HG02623 (cell line): ENCODE results near the gene POT1.
A peak's percentile ranks its signal among the peaks of the same experiment; 100 is the strongest.

Experiments used
- ATAC-seq: cut with Tn5 transposase; IDR thresholded peaks from one replicate; pipeline ENCODE4 v1.9.1; 2021; ENCODE audit warnings: moderate library complexity; ENCODE audit not compliant: unreplicated experiment

Gene POT1

DNA sequence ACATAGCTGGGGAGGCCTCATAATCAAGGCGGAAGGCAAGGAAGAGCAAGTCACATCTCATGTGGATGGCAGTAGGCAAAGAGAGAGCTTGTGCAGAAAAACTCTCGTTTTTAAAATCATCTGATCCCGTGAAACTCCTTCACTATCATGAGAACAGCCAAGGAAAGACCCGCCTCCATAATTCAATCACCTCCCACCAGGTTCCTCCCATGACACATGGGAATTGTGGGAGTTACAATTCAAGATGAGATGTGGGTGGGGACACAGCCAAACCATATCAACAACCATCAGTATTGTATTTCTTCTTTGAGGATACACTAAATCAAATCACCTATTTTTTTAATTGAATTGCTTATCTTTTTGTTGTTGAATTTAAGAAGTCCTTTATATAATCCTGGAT is 16.7 kb downstream of the POT1 start:
- no peak for ATAC-seq

DNA sequence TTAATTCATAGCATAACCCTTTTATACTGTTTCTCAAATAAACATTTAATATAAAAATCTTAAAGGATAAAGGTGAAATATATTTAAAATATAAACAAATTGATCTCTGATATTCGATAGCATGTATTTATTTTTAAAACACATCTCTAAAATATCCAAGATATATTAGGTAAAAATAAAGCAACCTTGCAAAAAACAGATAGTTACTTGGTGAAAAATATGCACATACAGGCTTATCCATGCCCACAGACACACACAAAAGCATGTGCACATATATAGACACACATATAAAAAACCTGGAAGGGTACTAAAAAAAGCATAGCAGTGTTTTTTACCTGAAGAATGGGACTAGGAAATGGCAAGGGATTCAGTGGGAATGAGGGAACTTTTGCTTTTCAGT is 19.8 kb downstream of the POT1 start:
- no peak for ATAC-seq

DNA sequence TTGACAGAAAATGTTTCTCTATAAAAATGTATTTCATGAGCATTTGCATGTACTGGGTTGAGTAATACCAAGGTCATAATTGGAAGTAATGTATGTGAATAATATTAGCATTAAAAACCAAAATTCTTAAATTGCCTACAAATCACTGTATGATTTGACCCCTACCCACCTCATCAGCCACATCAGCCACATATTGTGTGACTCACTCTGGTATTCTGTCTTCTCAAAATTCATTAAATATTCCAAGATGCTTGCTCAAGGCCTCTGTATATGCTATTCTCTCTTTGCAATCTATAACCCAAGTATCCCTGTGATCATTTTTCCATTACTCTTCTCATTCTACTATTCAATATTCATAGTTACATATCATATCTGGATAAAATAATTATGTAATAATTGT is 21.4 kb downstream of the POT1 start:
- ATAC-seq, result no peak

GRCh38 chr7:124907490-124907889 is 22.1 kb downstream of the POT1 start:
- ATAC-seq, result no peak

DNA sequence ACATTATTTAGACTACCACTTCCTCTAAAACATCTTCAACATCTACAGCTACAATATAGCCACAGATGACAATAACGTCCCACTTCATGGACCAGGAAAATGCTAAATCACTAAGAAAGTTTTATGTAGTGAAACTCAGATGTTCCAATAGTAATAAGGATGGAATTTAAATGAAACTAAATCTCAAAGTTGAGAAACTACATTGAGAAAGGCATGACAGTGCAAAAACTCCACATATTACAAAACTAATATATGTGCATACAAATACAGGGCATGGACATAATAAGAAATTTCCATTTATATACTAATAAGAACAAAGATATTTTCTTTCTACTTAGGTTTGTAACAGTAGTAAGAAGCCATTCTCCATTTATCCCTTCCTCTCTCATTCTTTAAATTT is 31.1 kb downstream of the POT1 start:
- no peak for ATAC-seq

- no peak for ATAC-seq
Observed at GRCh38 chr7:124896001-124896400, 33.6 kb downstream of the POT1 start.

DNA sequence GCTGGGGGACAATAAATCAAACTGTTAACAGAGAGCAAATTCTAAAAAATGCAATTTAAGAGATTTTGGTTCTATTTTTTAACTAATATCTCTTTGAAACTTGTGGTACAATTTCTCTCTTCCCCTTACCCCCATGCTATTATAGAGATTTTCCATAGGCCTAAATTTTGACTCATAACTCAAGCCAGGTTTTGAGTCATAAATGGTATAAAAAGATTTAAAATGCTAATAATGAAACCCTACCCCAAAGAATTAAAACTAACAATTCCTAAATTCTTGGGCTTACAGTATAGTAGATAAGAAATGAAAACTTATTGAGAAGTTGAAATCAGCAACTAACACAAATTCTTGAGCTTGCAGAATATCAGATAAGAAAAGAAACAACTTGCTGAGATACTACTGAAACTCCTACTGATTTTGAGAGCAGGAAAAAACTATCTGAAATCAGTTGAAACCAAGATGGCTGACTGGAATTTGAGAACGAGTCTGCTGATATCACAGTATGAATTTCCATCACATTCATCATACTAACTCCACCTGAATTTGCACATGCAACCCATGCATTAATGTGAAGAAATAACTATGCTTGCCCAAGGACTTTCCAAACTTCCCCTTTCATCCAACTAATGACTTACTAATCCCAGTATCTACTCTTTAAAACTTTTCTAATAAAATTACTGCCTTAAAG is 36.3 kb downstream of the POT1 start:
- ATAC-seq, result peak; percentile 86

DNA sequence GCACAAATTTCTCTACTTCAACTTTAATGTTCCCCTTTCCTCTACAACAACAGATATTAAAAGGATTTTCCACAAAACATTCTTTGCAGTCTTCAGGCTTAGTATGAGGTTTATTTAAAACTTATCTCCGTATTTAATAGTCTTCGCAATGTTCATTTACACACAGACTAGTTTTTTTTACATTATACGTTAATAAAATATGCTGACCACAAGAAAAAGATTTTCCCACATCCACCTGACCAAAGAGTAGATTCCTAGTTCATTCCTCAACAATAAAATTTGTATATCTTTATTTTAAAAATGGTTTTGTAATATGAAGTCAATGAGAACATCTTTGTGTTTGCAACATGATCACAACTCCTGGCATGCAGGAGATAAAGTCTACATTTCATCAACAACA is 42.4 kb downstream of the POT1 start:
- ATAC-seq, result no peak

GRCh38 chr7:124881981-124882380 is 47.6 kb downstream of the POT1 start:
- ATAC-seq, result no peak

GRCh38 chr7:124879771-124880170 is 49.9 kb downstream of the POT1 start:
- ATAC-seq, result no peak

DNA sequence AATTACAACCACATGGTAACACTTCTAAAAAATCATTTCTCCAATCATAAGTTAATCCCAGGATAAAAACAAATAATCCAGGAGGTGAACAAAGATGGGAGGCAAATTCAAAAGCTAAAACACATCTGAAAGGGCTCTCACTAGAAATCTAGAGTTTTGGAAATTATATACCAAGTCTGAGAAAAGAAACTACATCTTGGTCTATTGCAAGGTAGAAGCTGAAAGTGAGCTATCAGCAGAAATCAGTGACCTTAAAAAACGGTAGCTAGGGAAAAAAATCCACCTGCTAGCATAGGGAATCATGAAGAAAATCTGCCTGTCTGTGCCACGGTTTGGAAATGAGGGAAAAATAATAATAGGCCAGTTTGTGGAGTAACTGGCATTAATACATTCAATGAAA is 50.5 kb downstream of the POT1 start:
- no peak for ATAC-seq

DNA sequence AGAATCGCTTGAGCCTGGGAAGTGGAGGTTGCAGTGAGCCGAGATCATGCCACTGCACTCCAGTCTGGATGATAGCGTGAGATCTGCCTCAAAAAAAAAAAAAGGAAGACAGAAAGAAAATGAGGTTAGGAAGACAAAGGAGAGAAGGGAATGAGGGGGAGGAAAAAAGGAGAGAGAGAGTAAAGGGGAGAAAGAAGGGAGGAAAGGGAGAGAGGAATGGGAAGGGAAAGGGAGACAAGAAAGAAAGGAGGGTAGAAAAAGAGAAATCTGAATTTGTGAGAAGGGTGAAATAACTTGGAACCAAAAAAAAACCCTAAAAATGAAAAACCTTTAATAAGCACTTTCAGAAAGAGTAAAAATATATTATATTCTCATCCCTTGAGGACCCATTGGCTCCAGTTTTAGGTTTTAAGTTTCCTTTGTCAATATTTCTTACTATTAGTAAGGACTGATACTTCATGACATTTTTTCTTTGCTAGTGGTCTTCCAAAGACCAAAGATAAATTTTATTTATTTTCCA is 54.9 kb downstream of the POT1 start:
- ATAC-seq, result no peak

DNA sequence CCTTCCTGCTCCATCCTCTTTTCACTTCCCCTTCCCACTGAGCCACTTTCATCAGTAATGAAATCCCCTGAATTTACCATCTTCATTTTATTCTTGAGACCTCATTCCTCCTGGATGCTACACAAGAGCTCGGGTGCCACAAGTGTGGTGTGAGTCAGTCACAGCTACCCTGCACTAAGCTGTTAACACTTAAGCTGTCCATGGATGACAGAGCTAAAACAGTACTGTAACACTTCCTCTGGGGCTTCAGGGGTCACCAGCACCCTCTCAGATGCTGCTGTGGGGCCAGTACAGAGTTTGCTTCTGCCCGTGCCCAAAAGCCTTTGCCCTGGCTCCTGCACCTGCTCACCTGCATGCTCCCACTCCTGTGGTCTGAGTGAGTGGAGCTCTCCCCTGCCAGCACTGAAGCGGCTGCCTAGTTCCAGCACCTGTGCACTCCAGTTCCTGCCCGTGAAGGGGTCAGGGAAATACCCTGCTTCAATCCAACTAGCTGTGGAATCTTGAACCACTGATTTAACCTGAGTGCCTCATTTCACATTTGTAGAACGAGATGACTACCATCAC is 71.9 kb downstream of the POT1 start:
- ATAC-seq, result no peak

DNA sequence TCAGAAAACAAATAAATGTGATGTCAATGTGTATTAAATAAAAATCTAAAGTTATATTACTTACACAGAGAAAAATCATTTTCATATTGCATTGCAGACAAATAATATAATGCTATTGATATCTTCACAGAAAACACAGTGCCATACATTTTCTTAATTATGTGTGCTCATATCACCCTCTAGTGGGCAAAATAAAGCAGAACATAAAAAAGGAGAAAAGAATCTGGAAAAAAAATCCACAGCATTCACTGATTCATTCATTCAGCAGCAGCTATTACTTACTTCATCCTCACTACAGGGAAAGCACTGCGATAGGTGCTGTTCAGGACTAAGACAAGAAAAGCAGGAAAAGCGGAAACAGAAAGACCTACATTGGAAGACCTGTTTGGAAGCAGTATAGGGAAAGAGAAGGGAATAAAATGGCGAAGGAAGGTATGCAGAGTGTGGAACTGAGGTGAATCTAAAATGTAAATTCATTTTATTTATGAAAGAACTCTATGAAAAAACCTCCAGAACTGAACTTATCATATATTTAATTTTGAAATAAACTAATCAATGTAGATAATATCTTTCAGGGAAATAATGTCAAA is 73.2 kb downstream of the POT1 start:
- peak; percentile 49 for ATAC-seq

- ATAC-seq, result no peak
Observed at GRCh38 chr7:124843336-124843735, 86.3 kb downstream of the POT1 start.

- ATAC-seq, result no peak
Observed at GRCh38 chr7:124840435-124840834, 89.2 kb downstream of the POT1 start.

GRCh38 chr7:124839687-124840086 is 89.9 kb downstream of the POT1 start:
- no peak for ATAC-seq

GRCh38 chr7:124836173-124836572 is 93.5 kb downstream of the POT1 start:
- no peak for ATAC-seq

GRCh38 chr7:124818807-124819206 is 110.8 kb downstream of the POT1 start:
- no peak for ATAC-seq

- ATAC-seq, result no peak
Observed at GRCh38 chr7:124813994-124814798, 115.4 kb downstream of the POT1 start.

GRCh38 chr7:124812764-124813163 is 116.9 kb downstream of the POT1 start:
- no peak for ATAC-seq

- no peak for ATAC-seq
Observed at GRCh38 chr7:124811341-124811740, 118.3 kb downstream of the POT1 start.
